ENCODE measurements around the gene ADGRG6.

ADGRG6 gene

DNA sequence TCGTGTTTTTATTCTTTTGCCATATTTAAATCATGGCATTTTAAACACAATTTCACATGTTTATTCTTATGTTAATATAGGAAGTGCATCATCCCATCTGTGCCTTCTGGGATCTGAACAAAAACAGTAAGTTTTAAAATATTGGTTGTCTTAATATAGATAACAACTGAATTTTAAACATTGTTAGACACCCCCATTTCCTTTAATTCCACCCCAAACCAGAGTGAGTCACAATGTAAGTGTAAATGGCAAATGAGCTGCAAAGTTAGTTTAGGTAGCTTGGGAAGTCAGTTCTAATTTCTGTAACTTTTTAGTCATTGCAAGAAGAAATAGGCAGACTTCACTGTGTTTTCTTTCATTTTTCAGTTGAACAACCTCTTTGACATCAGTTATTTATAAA, 108.0 kb downstream of the ADGRG6 start:
- DNase-seq (ENCODE audit: low read depth, low spot score) = no peak
- in situ Hi-C loops (cut with HindIII; ENCODE audit: low sequenced_read_pairs) = no loop called here
- TF ChIP-seq, protein P1, sequence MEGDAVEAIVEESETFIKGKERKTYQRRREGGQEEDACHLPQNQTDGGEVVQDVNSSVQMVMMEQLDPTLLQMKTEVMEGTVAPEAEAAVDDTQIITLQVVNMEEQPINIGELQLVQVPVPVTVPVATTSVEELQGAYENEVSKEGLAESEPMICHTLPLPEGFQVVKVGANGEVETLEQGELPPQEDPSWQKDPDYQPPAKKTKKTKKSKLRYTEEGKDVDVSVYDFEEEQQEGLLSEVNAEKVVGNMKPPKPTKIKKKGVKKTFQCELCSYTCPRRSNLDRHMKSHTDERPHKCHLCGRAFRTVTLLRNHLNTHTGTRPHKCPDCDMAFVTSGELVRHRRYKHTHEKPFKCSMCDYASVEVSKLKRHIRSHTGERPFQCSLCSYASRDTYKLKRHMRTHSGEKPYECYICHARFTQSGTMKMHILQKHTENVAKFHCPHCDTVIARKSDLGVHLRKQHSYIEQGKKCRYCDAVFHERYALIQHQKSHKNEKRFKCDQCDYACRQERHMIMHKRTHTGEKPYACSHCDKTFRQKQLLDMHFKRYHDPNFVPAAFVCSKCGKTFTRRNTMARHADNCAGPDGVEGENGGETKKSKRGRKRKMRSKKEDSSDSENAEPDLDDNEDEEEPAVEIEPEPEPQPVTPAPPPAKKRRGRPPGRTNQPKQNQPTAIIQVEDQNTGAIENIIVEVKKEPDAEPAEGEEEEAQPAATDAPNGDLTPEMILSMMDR (IDR thresholded peaks at IDR 0.05; ENCODE audit: low read depth, low read length) = no peak
- H3K4me3 ChIP-seq (ENCODE audit: low read depth, low read length) = no peak overlapping the region

DNA sequence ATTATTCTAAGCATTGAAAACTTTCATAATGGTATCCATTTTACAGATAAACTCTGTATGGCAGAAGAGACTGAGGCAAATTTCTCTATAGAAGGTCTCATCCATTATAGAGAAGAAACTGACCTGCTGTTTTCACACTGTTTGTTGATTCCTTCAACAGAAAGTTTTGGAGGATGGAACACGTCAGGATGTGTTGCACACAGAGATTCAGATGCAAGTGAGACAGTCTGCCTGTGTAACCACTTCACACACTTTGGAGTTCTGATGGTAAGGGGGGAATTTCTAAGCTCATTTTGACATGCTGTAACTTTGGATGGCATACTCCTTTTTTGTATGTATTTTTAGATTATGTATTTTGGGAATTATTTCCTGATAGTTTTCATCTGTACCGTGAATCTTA, 109.3 kb downstream of the ADGRG6 start:
- DNase-seq (ENCODE audit: low read depth, low spot score) = no peak
- in situ Hi-C loops (cut with HindIII; ENCODE audit: low sequenced_read_pairs) = no loop called here
- TF ChIP-seq, protein P1 (IDR thresholded peaks at IDR 0.05; ENCODE audit: low read depth, low read length) = no peak
- H3K4me3 ChIP-seq (ENCODE audit: low read depth, low read length) = no peak overlapping the region

DNA sequence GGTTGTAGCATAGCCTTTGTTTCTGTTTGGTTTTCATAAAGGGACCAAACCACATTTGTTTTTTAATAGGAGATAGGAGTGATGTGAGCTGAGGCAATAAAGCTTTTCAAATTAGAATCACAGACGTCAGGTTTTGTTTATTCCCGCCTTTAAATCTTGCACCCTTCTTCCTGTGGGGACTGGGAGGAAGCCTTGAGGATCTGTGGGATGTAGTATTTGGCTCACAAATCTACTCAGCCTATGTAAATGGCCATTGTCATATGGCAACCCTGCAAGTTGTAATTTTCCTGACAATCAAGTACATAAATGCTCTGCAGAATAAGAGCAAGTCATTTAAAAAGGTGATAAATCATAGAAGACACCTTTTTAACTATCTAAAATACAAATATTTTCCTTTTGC, 110.4 kb downstream of the ADGRG6 start:
- in situ Hi-C loops (cut with HindIII; ENCODE audit: low sequenced_read_pairs) = no loop called here
- no peak overlapping the region for H3K4me3 ChIP-seq (ENCODE audit: low read depth, low read length)
- TF ChIP-seq, protein P1 (IDR thresholded peaks at IDR 0.05; ENCODE audit: low read depth, low read length) = no peak
- DNase-seq (ENCODE audit: low read depth, low spot score) = peak; percentile 12

DNA sequence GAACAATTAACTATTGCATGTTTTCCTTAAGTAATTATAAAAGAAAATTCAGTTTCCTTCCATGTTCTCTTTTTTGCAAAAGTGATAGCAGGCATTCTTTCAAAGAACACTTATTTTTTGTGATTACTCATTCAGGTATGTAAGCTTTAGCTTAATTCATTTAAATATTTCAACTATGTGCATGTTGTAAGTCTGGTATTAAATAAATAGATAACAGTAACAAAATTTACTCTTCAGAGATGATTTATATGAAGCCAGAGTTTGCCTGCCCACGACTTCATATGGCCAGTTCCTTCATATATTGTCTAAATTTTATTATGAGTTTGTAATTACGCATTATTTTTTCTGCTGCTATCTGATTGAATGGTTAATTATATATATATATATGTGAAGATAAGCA, 110.9 kb downstream of the ADGRG6 start:
- DNase-seq (ENCODE audit: low read depth, low spot score) = peak; percentile 22
- no peak overlapping the region for H3K4me3 ChIP-seq (ENCODE audit: low read depth, low read length)
- in situ Hi-C loops (cut with HindIII; ENCODE audit: low sequenced_read_pairs) = no loop called here
- TF ChIP-seq, protein P1 (IDR thresholded peaks at IDR 0.05; ENCODE audit: low read depth, low read length) = no peak

DNA sequence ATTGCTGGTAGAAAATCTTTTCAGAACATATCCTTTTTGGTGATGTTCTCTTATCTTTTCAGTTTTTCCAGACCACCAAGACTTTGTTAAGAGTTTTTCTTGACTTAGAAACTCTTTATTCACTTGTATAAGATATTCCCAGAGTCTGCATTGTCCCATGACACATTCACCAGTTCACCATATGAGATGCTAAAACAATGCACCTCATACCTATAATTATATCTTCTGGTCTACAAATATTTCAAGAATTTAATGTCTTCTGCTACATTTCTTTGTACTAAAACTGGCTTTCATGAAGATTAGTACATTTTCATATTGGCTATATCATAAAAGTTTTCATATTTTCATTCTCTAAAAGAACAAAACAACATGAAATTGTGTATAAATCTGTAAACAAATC, 111.3 kb downstream of the ADGRG6 start:
- in situ Hi-C loops (cut with HindIII; ENCODE audit: low sequenced_read_pairs) = no loop called here
- TF ChIP-seq, protein P1 (IDR thresholded peaks at IDR 0.05; ENCODE audit: low read depth, low read length) = no peak
- no peak for DNase-seq (ENCODE audit: low read depth, low spot score)

DNA sequence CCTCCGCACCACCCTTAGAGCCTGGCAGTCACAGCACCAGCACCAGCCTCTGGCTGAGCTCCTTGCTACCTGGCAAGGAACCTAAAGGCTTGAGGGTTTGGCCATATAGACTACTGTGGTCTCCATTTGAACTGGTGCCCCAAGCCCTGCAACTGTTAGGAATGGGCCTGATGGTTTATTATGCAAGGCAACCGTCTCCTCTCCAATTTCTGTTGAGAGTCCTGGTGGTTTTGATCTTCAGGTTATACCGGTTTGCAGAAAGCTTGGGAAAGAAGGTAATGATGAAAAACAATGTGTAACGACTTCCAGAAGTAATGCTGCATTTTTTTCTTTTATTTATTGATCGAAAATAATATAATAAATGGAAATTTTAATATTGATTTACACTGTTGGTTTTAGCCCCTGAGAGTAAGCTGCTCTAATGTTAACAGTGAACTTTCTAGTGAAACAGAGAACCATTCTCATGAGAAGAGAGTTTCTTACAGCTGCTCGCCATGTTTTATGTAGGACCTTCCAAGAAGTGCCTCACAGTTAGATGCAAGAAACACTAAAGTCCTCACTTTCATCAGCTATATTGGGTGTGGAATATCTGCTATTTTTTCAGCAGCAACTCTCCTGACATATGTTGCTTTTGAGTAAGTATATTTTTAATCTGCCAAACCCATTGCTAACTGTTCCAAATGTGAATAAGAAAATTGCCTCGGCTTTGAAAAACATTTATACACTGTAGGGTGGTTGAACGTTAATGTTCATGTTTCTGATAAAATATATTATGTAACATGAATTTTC, 112.8 kb downstream of the ADGRG6 start:
- TF ChIP-seq, protein P1 (IDR thresholded peaks at IDR 0.05; ENCODE audit: low read depth, low read length) = no peak
- DNase-seq (ENCODE audit: low read depth, low spot score) = no peak
- no peak overlapping the region for H3K4me3 ChIP-seq (ENCODE audit: low read depth, low read length)
- in situ Hi-C loops (cut with HindIII; ENCODE audit: low sequenced_read_pairs) = no loop called here

More for the DNA sequence above, 111.3 kb downstream of the ADGRG6 start:
- no peak overlapping the region for H3K4me3 ChIP-seq (ENCODE audit: low read depth, low read length)

Measured in astrocyte of the spinal cord (primary cell).